HEK293 (cell line): ENCODE measurements around the gene TSEN54.

Experiments used
- CTCF ChIA-PET: fragments of 350-600 bp; formaldehyde crosslinking; extraction: SDS; loops from one replicate; lab custom pipeline; 2021; ENCODE audit warnings: antibody characterized with exemption; lab: Yijun Ruan, JAX
- POLR2A ChIA-PET: fragments of 300-600 bp; formaldehyde crosslinking; extraction: SDS; loops from one replicate; lab custom pipeline; 2020; ENCODE audit warnings: antibody characterized with exemption, inconsistent platforms; lab: Yijun Ruan, JAX
- H3K27ac ChIP-seq: fragments of 200-500 bp; sonication (Bioruptor generic); 2 replicates; pipeline ENCODE4 v1.5.1; 2014; ENCODE audit warnings: low read depth, low read length, control low read depth, inconsistent platforms; ENCODE audit errors: extremely low read depth
- H3K36me3 ChIP-seq, 2 experiments: fragments of 200-500 bp in 1 of 2; sonication (Bioruptor generic) in 1 of 2; 1 replicate in 1 of 2; 2 replicates in 1 of 2; pipeline ENCODE4 v1.5.1; 2014 to 2017; ENCODE audit warnings: inconsistent platforms in 2 of 2, low read length in 2 of 2; ENCODE audit not compliant: control insufficient read depth in 2 of 2, insufficient read depth in 1 of 2
- H3K4me1 ChIP-seq: fragments of 200-500 bp; sonication (Bioruptor generic); 2 replicates; pipeline ENCODE4 v1.5.1; 2014; ENCODE audit warnings: mild to moderate bottlenecking, low read length, inconsistent platforms; ENCODE audit not compliant: control insufficient read depth, insufficient read depth
- H3K4me3 ChIP-seq: 2 replicates; pipeline ENCODE4 v1.5.1; 2011; ENCODE audit warnings: low read depth, mild to moderate bottlenecking, control low read depth, low read length, moderate library complexity
- H3K9me3 ChIP-seq: fragments of 200-500 bp; sonication (Bioruptor generic); 2 replicates; pipeline ENCODE4 v1.5.1; 2014; ENCODE audit warnings: low read depth, low read length, inconsistent platforms; ENCODE audit not compliant: control insufficient read depth, insufficient read depth
- BCL11A ChIP-seq: fragments of 450-650 bp; formaldehyde crosslinking; IDR thresholded peaks from 2 replicates; pipeline ENCODE4 v1.5.1; 2016; ENCODE audit warnings: low read depth, missing biosample characterization, missing genetic modification characterization
- ZBTB10 ChIP-seq: fragments of 450-650 bp; formaldehyde crosslinking; IDR thresholded peaks from 2 replicates; pipeline ENCODE4 v1.5.1; 2016; ENCODE audit warnings: missing biosample characterization, missing genetic modification characterization
- ZBTB17 ChIP-seq: fragments of 450-650 bp; formaldehyde crosslinking; IDR thresholded peaks from 2 replicates; pipeline ENCODE4 v1.5.1; 2016; ENCODE audit warnings: missing biosample characterization, missing genetic modification characterization
- ZNF16 ChIP-seq: fragments of 450-650 bp; formaldehyde crosslinking; IDR thresholded peaks from 2 replicates; pipeline ENCODE4 v1.5.1; 2016; ENCODE audit warnings: low read depth, missing biosample characterization, missing genetic modification characterization
- ZNF324 ChIP-seq: fragments of 450-650 bp; formaldehyde crosslinking; IDR thresholded peaks from 2 replicates; pipeline ENCODE4 v1.5.1; 2016; ENCODE audit warnings: missing biosample characterization, missing genetic modification characterization
- ZNF354C ChIP-seq: fragments of 450-650 bp; formaldehyde crosslinking; IDR thresholded peaks from 2 replicates; pipeline ENCODE4 v1.5.1; 2016; ENCODE audit warnings: missing biosample characterization, missing genetic modification characterization, low read depth, borderline replicate concordance
- ZNF391 ChIP-seq: fragments of 450-650 bp; formaldehyde crosslinking; IDR thresholded peaks from 2 replicates; pipeline ENCODE4 v1.5.1; 2016; ENCODE audit warnings: low read depth, missing biosample characterization, missing genetic modification characterization, borderline replicate concordance
- ZNF404 ChIP-seq: fragments of 450-650 bp; formaldehyde crosslinking; IDR thresholded peaks from 2 replicates; pipeline ENCODE4 v1.5.1; 2017; ENCODE audit warnings: missing biosample characterization, missing genetic modification characterization
- ZNF48 ChIP-seq: fragments of 450-650 bp; formaldehyde crosslinking; IDR thresholded peaks from 2 replicates; pipeline ENCODE4 v1.5.1; 2016; ENCODE audit warnings: missing biosample characterization, missing genetic modification characterization
- ZNF510 ChIP-seq: fragments of 450-650 bp; formaldehyde crosslinking; IDR thresholded peaks from 2 replicates; pipeline ENCODE4 v1.5.1; 2018; ENCODE audit warnings: mild to moderate bottlenecking, missing genetic modification characterization, missing biosample characterization; ENCODE audit not compliant: insufficient replicate concordance
- ZNF529 ChIP-seq: fragments of 450-650 bp; formaldehyde crosslinking; IDR thresholded peaks from 2 replicates; pipeline ENCODE4 v1.5.1; 2017; ENCODE audit warnings: missing genetic modification characterization, missing biosample characterization; ENCODE audit not compliant: insufficient replicate concordance
- ZNF585B ChIP-seq: fragments of 450-650 bp; formaldehyde crosslinking; IDR thresholded peaks from 2 replicates; pipeline ENCODE4 v1.5.1; 2016; ENCODE audit warnings: missing biosample characterization, missing genetic modification characterization
- ZNF624 ChIP-seq: fragments of 450-650 bp; formaldehyde crosslinking; IDR thresholded peaks from 2 replicates; pipeline ENCODE4 v1.5.1; 2017; ENCODE audit warnings: missing biosample characterization, missing genetic modification characterization
- ZNF654 ChIP-seq: fragments of 450-650 bp; formaldehyde crosslinking; IDR thresholded peaks from 2 replicates; pipeline ENCODE4 v1.5.1; 2016; ENCODE audit warnings: low read depth, missing biosample characterization, missing genetic modification characterization
- ZNF658 ChIP-seq: fragments of 450-650 bp; formaldehyde crosslinking; IDR thresholded peaks from 2 replicates; pipeline ENCODE4; 2016; ENCODE audit warnings: missing biosample characterization, missing genetic modification characterization
- ZXDB ChIP-seq: fragments of 450-650 bp; formaldehyde crosslinking; IDR thresholded peaks from 2 replicates; pipeline ENCODE4 v1.5.1; 2016; ENCODE audit warnings: missing biosample characterization, missing genetic modification characterization
- TF ChIP-seq, protein P1 (sequence below): fragments of 450-650 bp; formaldehyde crosslinking; IDR thresholded peaks from 2 replicates; pipeline ENCODE4 v1.5.1; 2016; ENCODE audit warnings: missing biosample characterization, missing genetic modification characterization, borderline replicate concordance
- TF ChIP-seq, protein P2 (sequence below): fragments of 450-650 bp; formaldehyde crosslinking; IDR thresholded peaks from 2 replicates; pipeline ENCODE4 v1.5.1; 2016; ENCODE audit warnings: missing biosample characterization, missing genetic modification characterization, low read depth
- TF ChIP-seq, protein P3 (sequence below): fragments of 450-650 bp; formaldehyde crosslinking; IDR thresholded peaks from 2 replicates; pipeline ENCODE4 v1.5.1; 2016; ENCODE audit warnings: missing biosample characterization, missing genetic modification characterization
- TF ChIP-seq, protein P4 (sequence below): fragments of 450-650 bp; formaldehyde crosslinking; IDR thresholded peaks from 2 replicates; pipeline ENCODE4 v1.5.1; 2016; ENCODE audit warnings: missing biosample characterization, missing genetic modification characterization

Gene TSEN54

DNA sequence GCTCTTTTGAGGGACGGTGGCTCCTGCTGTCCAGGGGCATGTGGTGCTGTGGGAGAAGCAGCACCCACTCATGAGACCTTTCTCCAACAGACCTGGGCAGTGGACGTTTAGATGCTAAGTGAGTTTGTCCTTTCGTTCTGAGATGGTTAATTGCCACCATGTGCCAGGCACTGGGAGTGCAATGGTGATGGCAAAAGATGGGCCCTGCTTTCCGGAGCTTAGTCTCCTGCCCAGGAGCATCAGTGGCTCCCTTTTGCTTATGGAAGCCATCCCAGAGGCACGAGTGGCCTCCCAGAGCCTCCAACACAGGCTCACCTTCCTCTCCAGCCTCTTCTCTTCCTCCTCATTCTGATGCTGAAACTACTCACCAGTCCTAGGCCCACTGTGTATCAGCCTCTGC is 29.4 kb upstream of the TSEN54 start (continued):
- TF ChIP-seq, protein P1, sequence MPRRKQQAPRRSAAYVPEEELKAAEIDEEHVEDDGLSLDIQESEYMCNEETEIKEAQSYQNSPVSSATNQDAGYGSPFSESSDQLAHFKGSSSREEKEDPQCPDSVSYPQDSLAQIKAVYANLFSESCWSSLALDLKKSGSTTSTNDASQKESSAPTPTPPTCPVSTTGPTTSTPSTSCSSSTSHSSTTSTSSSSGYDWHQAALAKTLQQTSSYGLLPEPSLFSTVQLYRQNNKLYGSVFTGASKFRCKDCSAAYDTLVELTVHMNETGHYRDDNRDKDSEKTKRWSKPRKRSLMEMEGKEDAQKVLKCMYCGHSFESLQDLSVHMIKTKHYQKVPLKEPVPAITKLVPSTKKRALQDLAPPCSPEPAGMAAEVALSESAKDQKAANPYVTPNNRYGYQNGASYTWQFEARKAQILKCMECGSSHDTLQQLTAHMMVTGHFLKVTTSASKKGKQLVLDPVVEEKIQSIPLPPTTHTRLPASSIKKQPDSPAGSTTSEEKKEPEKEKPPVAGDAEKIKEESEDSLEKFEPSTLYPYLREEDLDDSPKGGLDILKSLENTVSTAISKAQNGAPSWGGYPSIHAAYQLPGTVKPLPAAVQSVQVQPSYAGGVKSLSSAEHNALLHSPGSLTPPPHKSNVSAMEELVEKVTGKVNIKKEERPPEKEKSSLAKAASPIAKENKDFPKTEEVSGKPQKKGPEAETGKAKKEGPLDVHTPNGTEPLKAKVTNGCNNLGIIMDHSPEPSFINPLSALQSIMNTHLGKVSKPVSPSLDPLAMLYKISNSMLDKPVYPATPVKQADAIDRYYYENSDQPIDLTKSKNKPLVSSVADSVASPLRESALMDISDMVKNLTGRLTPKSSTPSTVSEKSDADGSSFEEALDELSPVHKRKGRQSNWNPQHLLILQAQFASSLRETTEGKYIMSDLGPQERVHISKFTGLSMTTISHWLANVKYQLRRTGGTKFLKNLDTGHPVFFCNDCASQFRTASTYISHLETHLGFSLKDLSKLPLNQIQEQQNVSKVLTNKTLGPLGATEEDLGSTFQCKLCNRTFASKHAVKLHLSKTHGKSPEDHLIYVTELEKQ (tag by site-specific recombination), result no peak
- TF ChIP-seq, protein P2, sequence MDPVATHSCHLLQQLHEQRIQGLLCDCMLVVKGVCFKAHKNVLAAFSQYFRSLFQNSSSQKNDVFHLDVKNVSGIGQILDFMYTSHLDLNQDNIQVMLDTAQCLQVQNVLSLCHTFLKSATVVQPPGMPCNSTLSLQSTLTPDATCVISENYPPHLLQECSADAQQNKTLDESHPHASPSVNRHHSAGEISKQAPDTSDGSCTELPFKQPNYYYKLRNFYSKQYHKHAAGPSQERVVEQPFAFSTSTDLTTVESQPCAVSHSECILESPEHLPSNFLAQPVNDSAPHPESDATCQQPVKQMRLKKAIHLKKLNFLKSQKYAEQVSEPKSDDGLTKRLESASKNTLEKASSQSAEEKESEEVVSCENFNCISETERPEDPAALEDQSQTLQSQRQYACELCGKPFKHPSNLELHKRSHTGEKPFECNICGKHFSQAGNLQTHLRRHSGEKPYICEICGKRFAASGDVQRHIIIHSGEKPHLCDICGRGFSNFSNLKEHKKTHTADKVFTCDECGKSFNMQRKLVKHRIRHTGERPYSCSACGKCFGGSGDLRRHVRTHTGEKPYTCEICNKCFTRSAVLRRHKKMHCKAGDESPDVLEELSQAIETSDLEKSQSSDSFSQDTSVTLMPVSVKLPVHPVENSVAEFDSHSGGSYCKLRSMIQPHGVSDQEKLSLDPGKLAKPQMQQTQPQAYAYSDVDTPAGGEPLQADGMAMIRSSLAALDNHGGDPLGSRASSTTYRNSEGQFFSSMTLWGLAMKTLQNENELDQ, result no peak
- no peak for TF ChIP-seq ZNF404
- no peak for TF ChIP-seq ZNF354C (tag by site-specific recombination)

DNA sequence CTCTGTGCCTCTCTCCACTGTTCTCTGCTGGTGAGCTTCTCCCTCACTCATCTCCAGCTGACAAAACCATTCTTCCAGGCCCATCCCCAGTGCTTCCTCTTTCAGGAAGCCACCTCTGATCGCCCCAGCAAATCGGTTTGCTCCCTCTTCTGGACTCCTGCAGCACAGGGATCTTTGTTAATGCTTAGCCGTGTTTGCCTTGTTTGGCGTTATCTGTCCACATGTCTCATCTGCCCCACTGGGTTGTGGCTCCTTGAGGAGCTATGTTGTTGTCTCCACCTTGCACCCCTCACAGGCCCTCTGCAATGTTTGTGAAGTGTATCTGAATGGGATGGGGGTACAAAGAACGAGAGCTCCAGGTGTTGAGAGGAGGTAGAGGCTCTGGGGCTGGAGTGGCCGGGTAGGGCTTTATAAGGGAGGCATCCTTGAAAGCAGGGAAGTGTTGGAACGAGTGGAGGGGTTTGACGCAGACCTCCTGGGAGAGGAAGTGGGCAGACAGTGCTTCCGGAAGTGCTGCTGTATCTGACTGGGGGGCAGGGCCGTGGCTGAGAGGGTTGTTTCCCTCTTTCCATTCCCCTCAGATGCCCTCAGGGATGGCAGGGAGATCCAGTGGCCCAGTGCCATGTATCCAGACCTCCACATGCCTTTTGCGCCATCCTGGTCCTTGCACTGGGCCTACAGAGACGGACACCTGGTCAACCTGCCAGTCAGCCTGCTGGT is 28.8 kb upstream of the TSEN54 start:
- H3K9me3 ChIP-seq, result no peaks in the 10 kb centered on the region
- POLR2A ChIA-PET, result interaction anchor here (0.5 to 1.5 kb wide), 2 partner anchors 29 to 122 kb away, joined by 3 to 4 read pairs; partner anchors contain the start of gene TSEN54
- no peak overlapping the region for H3K4me3 ChIP-seq
- CTCF ChIA-PET, result interaction anchor here (0.7 to 1.2 kb wide), 6 partner anchors 30 to 248 kb away, joined by 3 read pairs; no protein-coding TSS in a partner anchor
- H3K27ac ChIP-seq, result no peak overlapping the region
- no peak for TF ChIP-seq ZNF658
- no peak for TF ChIP-seq ZNF16 (tag by site-specific recombination)
- no peak for TF ChIP-seq ZBTB10 (tag by site-specific recombination)
- TF ChIP-seq, protein P3, sequence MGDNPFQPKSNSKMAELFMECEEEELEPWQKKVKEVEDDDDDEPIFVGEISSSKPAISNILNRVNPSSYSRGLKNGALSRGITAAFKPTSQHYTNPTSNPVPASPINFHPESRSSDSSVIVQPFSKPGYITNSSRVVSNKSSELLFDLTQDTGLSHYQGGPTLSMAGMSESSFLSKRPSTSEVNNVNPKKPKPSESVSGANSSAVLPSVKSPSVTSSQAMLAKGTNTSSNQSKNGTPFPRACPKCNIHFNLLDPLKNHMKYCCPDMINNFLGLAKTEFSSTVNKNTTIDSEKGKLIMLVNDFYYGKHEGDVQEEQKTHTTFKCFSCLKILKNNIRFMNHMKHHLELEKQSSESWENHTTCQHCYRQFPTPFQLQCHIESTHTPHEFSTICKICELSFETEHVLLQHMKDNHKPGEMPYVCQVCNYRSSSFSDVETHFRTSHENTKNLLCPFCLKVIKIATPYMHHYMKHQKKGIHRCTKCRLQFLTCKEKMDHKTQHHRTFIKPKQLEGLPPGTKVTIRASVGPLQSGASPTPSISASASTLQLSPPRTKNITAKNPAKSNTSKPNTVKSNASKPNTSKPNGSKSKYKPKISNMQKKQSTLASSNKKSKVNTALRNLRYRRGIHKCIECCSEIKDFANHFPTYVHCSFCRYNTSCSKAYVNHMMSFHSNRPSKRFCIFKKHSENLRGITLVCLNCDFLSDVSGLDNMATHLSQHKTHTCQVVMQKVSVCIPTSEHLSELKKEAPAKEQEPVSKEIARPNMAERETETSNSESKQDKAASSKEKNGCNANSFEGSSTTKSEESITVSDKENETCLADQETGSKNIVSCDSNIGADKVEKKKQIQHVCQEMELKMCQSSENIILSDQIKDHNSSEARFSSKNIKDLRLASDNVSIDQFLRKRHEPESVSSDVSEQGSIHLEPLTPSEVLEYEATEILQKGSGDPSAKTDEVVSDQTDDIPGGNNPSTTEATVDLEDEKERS (tag by site-specific recombination), result no peak
- TF ChIP-seq ZXDB, result no peak
- TF ChIP-seq ZBTB17 (tag by site-specific recombination), result no peak
- no peak for TF ChIP-seq ZNF324 (tag by site-specific recombination)
- no peak for TF ChIP-seq ZNF510 (tag by site-specific recombination)
- TF ChIP-seq BCL11A, result no peak
- TF ChIP-seq ZNF391, result no peak
- no peak for TF ChIP-seq ZNF404
- TF ChIP-seq ZNF624 (tag by site-specific recombination), result no peak
- TF ChIP-seq ZNF529 (tag by site-specific recombination), result no peak
- no peak for TF ChIP-seq ZNF654
- TF ChIP-seq ZNF585B (tag by site-specific recombination), result no peak
- TF ChIP-seq ZNF48 (tag by site-specific recombination), result no peak
- TF ChIP-seq, protein P4, sequence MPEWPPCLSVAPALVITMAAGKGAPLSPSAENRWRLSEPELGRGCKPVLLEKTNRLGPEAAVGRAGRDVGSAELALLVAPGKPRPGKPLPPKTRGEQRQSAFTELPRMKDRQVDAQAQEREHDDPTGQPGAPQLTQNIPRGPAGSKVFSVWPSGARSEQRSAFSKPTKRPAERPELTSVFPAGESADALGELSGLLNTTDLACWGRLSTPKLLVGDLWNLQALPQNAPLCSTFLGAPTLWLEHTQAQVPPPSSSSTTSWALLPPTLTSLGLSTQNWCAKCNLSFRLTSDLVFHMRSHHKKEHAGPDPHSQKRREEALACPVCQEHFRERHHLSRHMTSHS (tag by site-specific recombination), result no peak
- no peaks in the 10 kb centered on the region for H3K4me1 ChIP-seq
- H3K36me3 ChIP-seq, result peaks cover 0 to 36% of the 10 kb centered on the region in 2 experiments; a peak in 2 of 3 replicates
